ENCODE results near the gene MTF2. TPM values are rescaled to one million over a fixed set of nuclear protein-coding genes. Genes with fewer than 3 reads are reported as not detected.

Gene MTF2
- total RNA-seq, 2 experiments from 2014 or later, result 49.8 to 55.0 TPM

GRCh38 chr1:93081716-93082115, 2.6 kb downstream of the MTF2 start:
- peaks cover 36% of the 10 kb centered on the region for H3K36me3 Mint-ChIP-seq (ENCODE audit: low read depth)
- H3K4me1 Mint-ChIP-seq, result peaks cover 42% of the 10 kb centered on the region

GRCh38 chr1:93082313-93082712, 3.2 kb downstream of the MTF2 start:
- Mint-ChIP-seq H3K9me3 (ENCODE audit: low read depth) (no peaks in the 10 kb centered on the region), H3K4me3 (peak overlapping the region; percentile 17), H3K4me1 (peaks cover 47% of the 10 kb centered on the region), H3K27ac (no peak overlapping the region), H3K27me3 (no peaks in the 10 kb centered on the region), H3K36me3 (ENCODE audit: low read depth) (peaks cover 41% of the 10 kb centered on the region)
- no peak for ATAC-seq
- ChIA-PET CTCF (interaction anchor here (0.8 to 2.1 kb wide), 2 partner anchors 35 to 76 kb away, joined by 5 to 6 read pairs; no protein-coding TSS in a partner anchor), POLR2A (interaction anchor here (0.7 kb wide), 1 partner anchor 1811 kb away, joined by 3 read pairs; no protein-coding TSS in a partner anchor)
- intact Hi-C loops (cut with DNase I, micrococcal nuclease), result no loop called here
- no peak for DNase-seq

More at GRCh38 chr1:93081716-93082115, 2.6 kb downstream of the MTF2 start:
- H3K9me3 Mint-ChIP-seq (ENCODE audit: low read depth), result no peaks in the 10 kb centered on the region
- H3K27ac Mint-ChIP-seq, result no peak overlapping the region
- ATAC-seq (no peak), DNase-seq (no peak)
- ChIA-PET CTCF (interaction anchor here (0.5 to 3.0 kb wide), 11 partner anchors 8 to 538 kb away, joined by 3 to 19 read pairs (median 6); no protein-coding TSS in a partner anchor), POLR2A (interaction anchor here (0.7 to 0.8 kb wide), 4 partner anchors 14 to 1811 kb away, joined by 3 read pairs; no protein-coding TSS in a partner anchor)
- H3K27me3 Mint-ChIP-seq, result no peaks in the 10 kb centered on the region
- intact Hi-C loops (cut with DNase I, micrococcal nuclease), result no loop called here
- H3K4me3 Mint-ChIP-seq, result peak overlapping the region; percentile 94

GRCh38 chr1:93083979-93084378, 4.9 kb downstream of the MTF2 start:
- peaks cover 44% of the 10 kb centered on the region for H3K36me3 Mint-ChIP-seq (ENCODE audit: low read depth)

GRCh38 chr1:93087532-93087931, 8.4 kb downstream of the MTF2 start:
- H3K4me3 Mint-ChIP-seq, result no peak overlapping the region
- CTCF ChIA-PET, result no interaction called here
- no peaks in the 10 kb centered on the region for H3K9me3 Mint-ChIP-seq (ENCODE audit: low read depth)
- ATAC-seq (no peak), DNase-seq (no peak)
- no peaks in the 10 kb centered on the region for H3K27me3 Mint-ChIP-seq
- intact Hi-C loops (cut with DNase I, micrococcal nuclease), result no loop called here
- H3K4me1 Mint-ChIP-seq, result peaks cover 53% of the 10 kb centered on the region
- peaks cover 48% of the 10 kb centered on the region for H3K36me3 Mint-ChIP-seq (ENCODE audit: low read depth)
- no peak overlapping the region for H3K27ac Mint-ChIP-seq
- POLR2A ChIA-PET, result no interaction called here

More at GRCh38 chr1:93083979-93084378, 4.9 kb downstream of the MTF2 start:
- intact Hi-C loops (cut with DNase I, micrococcal nuclease), result no loop called here
- DNase-seq (no peak), ATAC-seq (no peak)
- Mint-ChIP-seq H3K27me3 (no peaks in the 10 kb centered on the region), H3K4me3 (no peak overlapping the region), H3K27ac (no peak overlapping the region), H3K4me1 (peaks cover 49% of the 10 kb centered on the region), H3K9me3 (ENCODE audit: low read depth) (no peaks in the 10 kb centered on the region)
- POLR2A ChIA-PET, result no interaction called here
- CTCF ChIA-PET, result interaction anchor here (0.7 to 1.4 kb wide), 2 partner anchors 12 to 15 kb away, joined by 3 to 4 read pairs; no protein-coding TSS in a partner anchor

DNA sequence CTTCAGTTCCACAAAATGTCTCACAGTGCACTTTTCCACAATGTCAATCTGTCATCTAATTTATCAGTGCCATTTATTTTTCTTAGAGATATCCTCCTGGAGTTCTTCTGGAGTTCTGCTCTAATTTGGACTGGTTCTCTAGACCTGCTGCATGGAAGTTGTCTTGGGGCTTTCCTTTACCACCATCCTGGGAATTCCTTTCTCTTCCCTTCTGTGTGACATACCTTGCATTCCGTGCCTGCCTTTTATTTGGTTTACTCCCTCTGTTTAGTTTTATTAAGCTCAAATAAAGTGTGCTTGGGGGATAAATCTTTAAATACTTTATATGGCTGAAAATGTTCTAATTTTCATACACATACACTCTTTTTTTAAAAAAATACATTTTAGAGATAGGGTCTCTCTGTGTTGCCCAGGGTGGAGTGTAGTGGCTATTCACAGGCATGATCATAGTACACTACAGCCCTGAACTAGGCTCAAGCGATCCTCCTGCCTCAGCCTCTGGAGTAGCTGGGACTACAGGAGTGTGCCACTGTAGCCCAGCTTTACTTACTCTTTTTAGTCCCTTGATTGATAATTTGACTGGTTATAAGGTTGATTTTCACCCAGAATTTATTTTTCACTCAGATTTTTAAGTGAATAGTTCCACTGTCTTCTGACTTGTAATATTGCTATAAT, 14.4 kb downstream of the MTF2 start:
- POLR2A ChIA-PET, result interaction anchor here (0.5 kb wide), 1 partner anchor 88 kb away, joined by 6 read pairs; no protein-coding TSS in a partner anchor
- Mint-ChIP-seq H3K27me3 (no peaks in the 10 kb centered on the region), H3K9me3 (ENCODE audit: low read depth) (no peaks in the 10 kb centered on the region), H3K36me3 (ENCODE audit: low read depth) (peaks cover 15% of the 10 kb centered on the region), H3K4me3 (no peak overlapping the region), H3K27ac (no peak overlapping the region), H3K4me1 (peaks cover 47% of the 10 kb centered on the region)
- CTCF ChIA-PET, result interaction anchor here (1.0 to 2.8 kb wide), 3 partner anchors 13 to 70 kb away, joined by 4 to 14 read pairs (median 5); partner anchors contain the start of gene MTF2
- intact Hi-C loops (cut with DNase I, micrococcal nuclease), result loop anchor here in 1 of 2 experiments (5.0 kb wide), 1 partner anchor 79 kb away; no protein-coding TSS in a partner anchor
- ATAC-seq, result no peak
- DNase-seq, result no peak

DNA sequence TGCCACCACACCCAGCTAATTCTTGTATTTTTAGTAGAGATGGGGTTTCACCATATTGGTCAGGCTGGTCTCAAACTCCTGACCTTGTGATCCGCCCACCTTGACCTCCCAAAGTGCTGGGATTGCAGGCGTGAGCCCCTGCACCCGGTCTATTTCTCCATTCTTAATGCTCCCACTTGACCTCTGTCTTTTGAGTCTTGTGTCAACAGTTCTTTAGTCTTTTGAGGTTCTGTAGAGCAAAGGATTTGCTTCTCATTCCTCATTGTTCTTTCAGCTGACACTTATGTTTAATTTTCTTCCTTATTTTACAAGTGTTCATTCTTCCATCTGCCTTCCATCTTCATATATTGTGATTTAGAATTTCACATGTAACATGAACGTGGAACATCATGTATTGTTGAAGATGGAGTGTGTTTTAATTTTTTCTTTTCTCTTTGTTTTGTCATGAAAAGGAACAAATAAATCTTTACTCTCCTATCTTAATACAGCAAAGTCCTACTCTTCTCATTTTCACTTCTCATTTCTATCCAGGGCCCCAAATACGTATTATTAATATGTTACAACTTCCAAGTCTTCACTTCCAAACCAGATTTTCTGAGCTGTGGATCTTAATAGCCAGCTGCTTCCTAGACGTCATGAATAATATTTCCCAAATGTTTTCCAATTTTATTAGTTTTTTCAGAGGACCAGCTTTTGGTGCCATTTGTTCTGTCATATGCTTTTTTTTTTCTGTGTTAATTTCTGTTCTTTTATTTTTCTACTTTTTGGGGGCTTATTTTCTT, 16.9 kb downstream of the MTF2 start:
- Mint-ChIP-seq H3K4me3 (no peak overlapping the region), H3K27me3 (no peaks in the 10 kb centered on the region), H3K9me3 (ENCODE audit: low read depth) (no peaks in the 10 kb centered on the region), H3K27ac (peak overlapping the region; percentile 5), H3K36me3 (ENCODE audit: low read depth) (peaks cover 15% of the 10 kb centered on the region), H3K4me1 (peaks cover 60% of the 10 kb centered on the region)
- DNase-seq (no peak), ATAC-seq (no peak)
- ChIA-PET CTCF (interaction anchor here (0.7 to 1.5 kb wide), 5 partner anchors 12 to 39 kb away, joined by 3 to 4 read pairs (median 3); partner anchors contain the start of gene MTF2), POLR2A (interaction anchor here (0.8 kb wide), 1 partner anchor 15 kb away, joined by 3 read pairs; no protein-coding TSS in a partner anchor)
- intact Hi-C loops (cut with DNase I, micrococcal nuclease), result no loop called here

DNA sequence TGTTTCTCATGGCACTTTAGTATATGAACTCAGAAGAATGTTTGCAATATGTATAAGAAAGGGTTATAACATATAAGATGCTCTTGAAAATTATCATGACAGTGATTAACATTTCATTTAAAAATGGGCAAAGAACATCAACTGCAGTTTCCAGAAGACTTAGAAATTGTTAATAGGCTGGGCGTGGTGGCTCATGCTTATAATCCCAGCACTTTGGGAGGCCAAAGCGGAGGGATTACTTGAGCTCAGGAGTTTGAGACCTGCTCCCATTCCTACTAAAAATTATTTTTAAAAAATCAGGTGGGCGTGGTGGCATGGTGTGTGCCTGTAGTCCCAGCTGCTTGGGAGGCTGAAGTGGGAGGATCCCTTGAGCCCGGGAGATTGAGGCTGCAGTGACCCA, 23.1 kb downstream of the MTF2 start:
- no peak for ATAC-seq
- intact Hi-C loops (cut with DNase I, micrococcal nuclease), result no loop called here
- no peak for DNase-seq
- Mint-ChIP-seq H3K27ac (no peak overlapping the region), H3K27me3 (no peaks in the 10 kb centered on the region), H3K4me3 (no peak overlapping the region), H3K36me3 (ENCODE audit: low read depth) (peaks cover 37% of the 10 kb centered on the region), H3K9me3 (ENCODE audit: low read depth) (peaks cover 6% of the 10 kb centered on the region), H3K4me1 (peaks cover 34% of the 10 kb centered on the region)
- CTCF ChIA-PET, result no interaction called here
- POLR2A ChIA-PET, result no interaction called here

GRCh38 chr1:93106226-93106625, 27.1 kb downstream of the MTF2 start:
- H3K4me1 Mint-ChIP-seq, result peaks cover 30% of the 10 kb centered on the region
- intact Hi-C loops (cut with DNase I, micrococcal nuclease), result no loop called here
- ChIA-PET CTCF (no interaction called here), POLR2A (no interaction called here)
- peaks cover 58% of the 10 kb centered on the region for H3K36me3 Mint-ChIP-seq (ENCODE audit: low read depth)
- H3K9me3 Mint-ChIP-seq (ENCODE audit: low read depth), result peaks cover 16% of the 10 kb centered on the region
- DNase-seq (no peak), ATAC-seq (no peak)
- no peaks in the 10 kb centered on the region for H3K27me3 Mint-ChIP-seq
- no peak overlapping the region for H3K4me3 Mint-ChIP-seq
- H3K27ac Mint-ChIP-seq, result no peak overlapping the region

DNA sequence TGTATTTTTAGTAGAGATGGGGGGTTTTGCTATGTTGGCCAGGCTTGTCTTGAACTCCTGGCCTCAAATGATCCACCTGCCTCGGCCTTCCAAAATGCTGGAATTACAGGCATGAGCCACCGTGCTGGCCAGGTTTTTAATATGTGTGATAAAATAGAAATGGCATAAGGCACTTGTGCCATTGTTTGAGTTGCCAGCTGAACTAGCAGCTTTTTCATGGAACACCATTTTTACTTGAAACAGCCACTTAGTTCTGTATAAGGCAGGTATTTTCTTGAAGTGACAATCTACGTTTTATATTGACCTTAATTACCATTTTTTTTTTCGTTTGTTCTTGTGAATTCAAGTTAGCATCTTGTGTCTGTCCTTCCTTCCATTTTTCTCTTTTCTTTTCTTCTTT, 28.3 kb downstream of the MTF2 start:
- intact Hi-C loops (cut with DNase I, micrococcal nuclease), result no loop called here
- no peak overlapping the region for H3K27ac Mint-ChIP-seq
- H3K27me3 Mint-ChIP-seq, result no peaks in the 10 kb centered on the region
- peaks cover 16% of the 10 kb centered on the region for H3K9me3 Mint-ChIP-seq (ENCODE audit: low read depth)
- H3K4me3 Mint-ChIP-seq, result no peak overlapping the region
- no peak for ATAC-seq
- peaks cover 30% of the 10 kb centered on the region for H3K4me1 Mint-ChIP-seq
- POLR2A ChIA-PET, result no interaction called here
- peaks cover 55% of the 10 kb centered on the region for H3K36me3 Mint-ChIP-seq (ENCODE audit: low read depth)
- CTCF ChIA-PET, result interaction anchor here (0.9 kb wide), 1 partner anchor 57 kb away, joined by 3 read pairs; no protein-coding TSS in a partner anchor
- no peak for DNase-seq

DNA sequence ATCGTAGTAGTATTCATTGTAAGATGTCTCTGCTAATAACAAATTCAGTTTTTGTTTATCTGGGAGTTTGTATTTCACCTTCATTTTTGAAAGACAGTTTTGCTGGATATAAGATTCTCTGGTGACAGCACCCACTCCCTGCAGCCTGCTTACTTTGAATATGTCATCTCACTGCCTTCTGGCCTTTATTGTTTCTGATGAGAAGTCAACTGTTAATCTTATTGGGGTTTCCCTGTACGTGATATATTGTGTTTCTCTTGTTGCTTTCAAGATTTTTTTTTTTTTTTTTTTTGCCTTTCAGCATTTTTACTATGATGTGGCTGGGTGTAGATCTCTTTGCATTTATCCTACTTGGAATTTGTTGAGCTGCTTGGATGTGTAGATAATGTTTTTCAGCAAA, 29.3 kb downstream of the MTF2 start:
- H3K27me3 Mint-ChIP-seq, result no peaks in the 10 kb centered on the region
- peaks cover 55% of the 10 kb centered on the region for H3K36me3 Mint-ChIP-seq (ENCODE audit: low read depth)
- peaks cover 16% of the 10 kb centered on the region for H3K9me3 Mint-ChIP-seq (ENCODE audit: low read depth)
- H3K4me1 Mint-ChIP-seq, result peaks cover 28% of the 10 kb centered on the region
- no peak for DNase-seq
- H3K4me3 Mint-ChIP-seq, result no peak overlapping the region
- CTCF ChIA-PET, result interaction anchor here (0.6 to 0.9 kb wide), 2 partner anchors 56 to 59 kb away, joined by 3 read pairs; no protein-coding TSS in a partner anchor
- POLR2A ChIA-PET, result no interaction called here
- ATAC-seq, result no peak
- intact Hi-C loops (cut with DNase I, micrococcal nuclease), result no loop called here
- no peak overlapping the region for H3K27ac Mint-ChIP-seq

DNA sequence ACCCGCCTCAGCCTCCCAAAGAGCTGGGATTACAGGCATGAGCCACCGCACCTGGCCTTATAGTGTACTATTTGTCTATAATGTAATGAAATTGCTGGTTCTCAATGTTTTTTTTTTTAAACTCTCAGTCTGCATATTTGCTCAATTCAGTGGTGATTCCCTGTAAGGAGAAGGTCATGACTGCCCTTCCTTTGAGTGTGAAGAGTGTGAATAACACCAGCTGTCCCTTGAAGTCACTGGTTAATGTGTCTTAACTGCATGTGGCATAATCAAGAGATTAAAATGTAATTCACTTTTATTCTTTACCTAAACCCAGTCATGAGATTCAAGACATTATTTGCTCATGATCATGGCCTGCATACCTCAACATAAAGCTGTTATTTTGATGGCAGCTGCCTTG, 30.5 kb downstream of the MTF2 start:
- ChIA-PET CTCF (interaction anchor here (0.6 to 1.7 kb wide), 2 partner anchors 8 to 15 kb away, joined by 3 to 4 read pairs; no protein-coding TSS in a partner anchor), POLR2A (interaction anchor here (0.5 to 0.7 kb wide), 2 partner anchors 8 to 239 kb away, joined by 3 to 6 read pairs; no protein-coding TSS in a partner anchor)
- Mint-ChIP-seq H3K27me3 (no peaks in the 10 kb centered on the region), H3K9me3 (ENCODE audit: low read depth) (peaks cover 16% of the 10 kb centered on the region), H3K27ac (no peak overlapping the region), H3K4me1 (peaks cover 32% of the 10 kb centered on the region), H3K4me3 (no peak overlapping the region), H3K36me3 (ENCODE audit: low read depth) (peaks cover 49% of the 10 kb centered on the region)
- no peak for ATAC-seq
- intact Hi-C loops (cut with DNase I, micrococcal nuclease), result no loop called here
- DNase-seq, result no peak

Data from activated CD4-positive, alpha-beta T cell treated with anti-CD3 and anti-CD28 coated beads for 36 hours (primary cell).